HEK293 (cell line): ENCODE measurements around the gene ALPK3.

Experiments
- CTCF ChIA-PET: fragments of 350-600 bp; formaldehyde crosslinking; extraction: SDS; loops from one replicate; lab custom pipeline; 2021; ENCODE audit warnings: antibody characterized with exemption; lab: Yijun Ruan, JAX
- POLR2A ChIA-PET: fragments of 300-600 bp; formaldehyde crosslinking; extraction: SDS; loops from one replicate; lab custom pipeline; 2020; ENCODE audit warnings: antibody characterized with exemption, inconsistent platforms; lab: Yijun Ruan, JAX
- H3K27ac ChIP-seq: fragments of 200-500 bp; sonication (Bioruptor generic); 2 replicates; pipeline ENCODE4 v1.5.1; 2014; ENCODE audit warnings: low read depth, low read length, control low read depth, inconsistent platforms; ENCODE audit errors: extremely low read depth
- H3K36me3 ChIP-seq, 2 experiments: fragments of 200-500 bp in 1 of 2; sonication (Bioruptor generic) in 1 of 2; 1 replicate in 1 of 2; 2 replicates in 1 of 2; pipeline ENCODE4 v1.5.1; 2014 to 2017; ENCODE audit warnings: inconsistent platforms in 2 of 2, low read length in 2 of 2; ENCODE audit not compliant: control insufficient read depth in 2 of 2, insufficient read depth in 1 of 2
- H3K4me1 ChIP-seq: fragments of 200-500 bp; sonication (Bioruptor generic); 2 replicates; pipeline ENCODE4 v1.5.1; 2014; ENCODE audit warnings: mild to moderate bottlenecking, low read length, inconsistent platforms; ENCODE audit not compliant: control insufficient read depth, insufficient read depth
- H3K4me3 ChIP-seq: 2 replicates; pipeline ENCODE4 v1.5.1; 2011; ENCODE audit warnings: low read depth, mild to moderate bottlenecking, control low read depth, low read length, moderate library complexity
- H3K9me3 ChIP-seq: fragments of 200-500 bp; sonication (Bioruptor generic); 2 replicates; pipeline ENCODE4 v1.5.1; 2014; ENCODE audit warnings: low read depth, low read length, inconsistent platforms; ENCODE audit not compliant: control insufficient read depth, insufficient read depth
- KLF9 ChIP-seq: fragments of 450-650 bp; formaldehyde crosslinking; IDR thresholded peaks from 2 replicates; pipeline ENCODE4 v1.5.1; 2016; ENCODE audit warnings: missing biosample characterization, missing genetic modification characterization, low read depth
- RBAK ChIP-seq: fragments of 450-650 bp; formaldehyde crosslinking; IDR thresholded peaks from 2 replicates; pipeline ENCODE4 v1.5.1; 2016; ENCODE audit warnings: missing biosample characterization, missing genetic modification characterization
- SP7 ChIP-seq: fragments of 450-650 bp; formaldehyde crosslinking; IDR thresholded peaks from 2 replicates; pipeline ENCODE4 v1.5.1; 2016; ENCODE audit warnings: missing biosample characterization, missing genetic modification characterization
- TCF7L2 ChIP-seq: IDR thresholded peaks from 2 replicates; pipeline ENCODE4 v1.6.1; 2011; ENCODE audit warnings: low read depth, mild to moderate bottlenecking, inconsistent platforms, low read length, moderate library complexity, borderline replicate concordance
- ZBTB7A ChIP-seq: fragments of 450-650 bp; formaldehyde crosslinking; IDR thresholded peaks from 2 replicates; pipeline ENCODE4 v1.5.1; 2016; ENCODE audit warnings: low read depth, missing biosample characterization, missing genetic modification characterization
- ZFHX2 ChIP-seq: fragments of 450-650 bp; formaldehyde crosslinking; conservative IDR thresholded peaks from 2 replicates; pipeline ENCODE4 v1.5.1; 2016; ENCODE audit warnings: missing biosample characterization, missing genetic modification characterization
- ZNF133 ChIP-seq: fragments of 450-650 bp; formaldehyde crosslinking; IDR thresholded peaks from 2 replicates; pipeline ENCODE4 v1.5.1; 2016; ENCODE audit warnings: missing biosample characterization, missing genetic modification characterization
- ZNF184 ChIP-seq: fragments of 450-650 bp; IDR thresholded peaks from 2 replicates; pipeline ENCODE4 v1.5.1; 2018; ENCODE audit warnings: missing biosample characterization, mild to moderate bottlenecking, missing genetic modification characterization
- ZNF202 ChIP-seq: fragments of 450-650 bp; formaldehyde crosslinking; IDR thresholded peaks from 2 replicates; pipeline ENCODE4 v1.5.1; 2016; ENCODE audit warnings: missing biosample characterization, missing genetic modification characterization, borderline replicate concordance
- ZNF302 ChIP-seq: fragments of 450-650 bp; formaldehyde crosslinking; IDR thresholded peaks from 2 replicates; pipeline ENCODE4 v1.5.1; 2016; ENCODE audit warnings: missing biosample characterization, missing genetic modification characterization, low read depth
- ZNF311 ChIP-seq: fragments of 450-650 bp; formaldehyde crosslinking; IDR thresholded peaks from 2 replicates; pipeline ENCODE4 v1.5.1; 2017; ENCODE audit warnings: missing biosample characterization, missing genetic modification characterization, borderline replicate concordance
- ZNF354C ChIP-seq: fragments of 450-650 bp; formaldehyde crosslinking; IDR thresholded peaks from 2 replicates; pipeline ENCODE4 v1.5.1; 2016; ENCODE audit warnings: missing biosample characterization, missing genetic modification characterization, low read depth, borderline replicate concordance
- ZNF473 ChIP-seq: fragments of 450-650 bp; formaldehyde crosslinking; IDR thresholded peaks from 2 replicates; pipeline ENCODE4 v1.5.1; 2017; ENCODE audit warnings: missing biosample characterization, missing genetic modification characterization
- ZNF571 ChIP-seq: fragments of 450-650 bp; formaldehyde crosslinking; IDR thresholded peaks from 2 replicates; pipeline ENCODE4 v1.5.0; 2017; ENCODE audit warnings: missing biosample characterization, missing genetic modification characterization
- ZNF585B ChIP-seq: fragments of 450-650 bp; formaldehyde crosslinking; IDR thresholded peaks from 2 replicates; pipeline ENCODE4 v1.5.1; 2016; ENCODE audit warnings: missing biosample characterization, missing genetic modification characterization
- TF ChIP-seq, protein P1 (sequence below): fragments of 450-650 bp; formaldehyde crosslinking; IDR thresholded peaks from 2 replicates; pipeline ENCODE4 v1.5.1; 2017; ENCODE audit warnings: missing biosample characterization, missing genetic modification characterization
- TF ChIP-seq, protein P2 (sequence below): IDR thresholded peaks from 2 replicates; pipeline ENCODE4 v1.6.1; 2011; ENCODE audit warnings: mild to moderate bottlenecking, low read depth, low read length, borderline replicate concordance
- TF ChIP-seq, protein P3 (sequence below): fragments of 450-650 bp; IDR thresholded peaks from 2 replicates; pipeline ENCODE4 v1.5.1; 2018; ENCODE audit warnings: missing biosample characterization, missing genetic modification characterization
- TF ChIP-seq, protein P4 (sequence below): fragments of 450-650 bp; formaldehyde crosslinking; IDR thresholded peaks from 2 replicates; pipeline ENCODE4 v1.5.1; 2016; ENCODE audit warnings: missing biosample characterization, missing genetic modification characterization
- TF ChIP-seq, protein P5 (sequence below): fragments of 450-650 bp; formaldehyde crosslinking; conservative IDR thresholded peaks from 2 replicates; pipeline ENCODE4 v1.5.1; 2016; ENCODE audit warnings: low read depth, missing biosample characterization, missing genetic modification characterization
- TF ChIP-seq, protein P6 (sequence below): fragments of 450-650 bp; formaldehyde crosslinking; IDR thresholded peaks from 2 replicates; pipeline ENCODE4 v1.5.1; 2016; ENCODE audit warnings: missing biosample characterization, missing genetic modification characterization

ALPK3 gene

DNA sequence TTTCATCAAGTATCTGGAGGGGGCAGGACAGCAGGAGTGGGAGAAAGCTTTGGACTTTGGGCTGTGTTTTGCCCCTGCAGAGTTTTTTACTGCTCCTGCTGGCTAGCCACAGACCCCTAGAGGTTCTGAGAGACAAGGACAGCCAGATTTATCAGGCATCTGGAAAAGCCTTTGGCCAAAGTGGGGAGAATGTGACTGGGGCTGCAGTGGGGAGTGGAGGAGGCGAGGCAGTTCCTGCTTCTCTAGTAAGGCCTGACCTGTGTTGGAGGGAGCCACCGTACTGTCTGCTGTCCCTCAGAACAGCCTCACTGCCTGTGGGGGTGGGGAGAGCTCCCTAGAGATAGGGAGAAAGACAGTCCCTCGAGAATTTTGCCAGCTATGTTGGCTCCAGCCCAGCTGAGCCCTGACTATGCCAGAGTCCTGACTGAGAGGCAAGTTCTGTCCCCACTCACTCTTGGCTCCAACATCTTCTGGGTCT, 2.2 kb downstream of the ALPK3 start (continued):
- no peak for TF ChIP-seq RBAK (tag by site-specific recombination)

DNA sequence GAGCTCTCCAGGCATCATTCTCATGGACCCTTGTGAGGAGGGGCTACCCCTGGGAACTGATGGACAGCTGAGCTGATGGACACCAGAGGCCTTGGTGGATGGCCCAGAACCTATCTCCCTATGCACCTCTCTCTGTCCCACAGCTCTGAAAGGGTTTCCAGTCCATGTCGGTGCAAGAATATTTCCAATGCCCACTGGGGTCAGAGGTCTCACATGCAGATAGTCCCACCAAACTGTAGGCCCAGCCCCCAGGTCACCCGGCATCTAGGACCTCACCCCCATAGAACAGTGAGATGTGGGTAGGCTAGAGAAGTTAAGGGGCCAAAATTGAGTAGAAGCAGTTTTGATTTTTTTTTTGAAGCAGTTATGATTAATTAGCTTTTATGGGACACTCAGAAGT, 2.6 kb downstream of the ALPK3 start:
- ChIA-PET CTCF (interaction anchor here (0.6 to 1.2 kb wide), 8 partner anchors 9 to 221 kb away, joined by 3 to 5 read pairs (median 3); no protein-coding TSS in a partner anchor), POLR2A (interaction anchor here (0.8 to 1.5 kb wide), 2 partner anchors 11 to 166 kb away, joined by 3 read pairs; partner anchors contain the start of gene WDR73)
- peaks cover 7% of the 10 kb centered on the region; the same call in 1 of the 2 replicates for H3K4me1 ChIP-seq
- H3K9me3 ChIP-seq: no peaks in the 10 kb centered on the region
- H3K27ac ChIP-seq: no peak overlapping the region
- no peak overlapping the region for H3K4me3 ChIP-seq
- TF ChIP-seq ZNF133 (tag by site-specific recombination) (no peak), ZNF571 (tag by site-specific recombination) (no peak), TCF7L2 (no peak), ZNF585B (tag by site-specific recombination) (no peak), ZNF302 (tag by site-specific recombination) (no peak), KLF9 (no peak), ZBTB7A (tag by site-specific recombination) (no peak), ZFHX2 (tag by site-specific recombination) (no peak), ZNF184 (tag by site-specific recombination) (no peak), ZNF354C (tag by site-specific recombination) (no peak), SP7 (tag by site-specific recombination) (no peak), ZNF311 (tag by site-specific recombination) (no peak), ZNF202 (no peak), ZNF473 (tag by site-specific recombination) (no peak)
- TF ChIP-seq, protein P1, sequence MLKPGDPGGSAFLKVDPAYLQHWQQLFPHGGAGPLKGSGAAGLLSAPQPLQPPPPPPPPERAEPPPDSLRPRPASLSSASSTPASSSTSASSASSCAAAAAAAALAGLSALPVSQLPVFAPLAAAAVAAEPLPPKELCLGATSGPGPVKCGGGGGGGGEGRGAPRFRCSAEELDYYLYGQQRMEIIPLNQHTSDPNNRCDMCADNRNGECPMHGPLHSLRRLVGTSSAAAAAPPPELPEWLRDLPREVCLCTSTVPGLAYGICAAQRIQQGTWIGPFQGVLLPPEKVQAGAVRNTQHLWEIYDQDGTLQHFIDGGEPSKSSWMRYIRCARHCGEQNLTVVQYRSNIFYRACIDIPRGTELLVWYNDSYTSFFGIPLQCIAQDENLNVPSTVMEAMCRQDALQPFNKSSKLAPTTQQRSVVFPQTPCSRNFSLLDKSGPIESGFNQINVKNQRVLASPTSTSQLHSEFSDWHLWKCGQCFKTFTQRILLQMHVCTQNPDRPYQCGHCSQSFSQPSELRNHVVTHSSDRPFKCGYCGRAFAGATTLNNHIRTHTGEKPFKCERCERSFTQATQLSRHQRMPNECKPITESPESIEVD: no peak
- TF ChIP-seq, protein P2, sequence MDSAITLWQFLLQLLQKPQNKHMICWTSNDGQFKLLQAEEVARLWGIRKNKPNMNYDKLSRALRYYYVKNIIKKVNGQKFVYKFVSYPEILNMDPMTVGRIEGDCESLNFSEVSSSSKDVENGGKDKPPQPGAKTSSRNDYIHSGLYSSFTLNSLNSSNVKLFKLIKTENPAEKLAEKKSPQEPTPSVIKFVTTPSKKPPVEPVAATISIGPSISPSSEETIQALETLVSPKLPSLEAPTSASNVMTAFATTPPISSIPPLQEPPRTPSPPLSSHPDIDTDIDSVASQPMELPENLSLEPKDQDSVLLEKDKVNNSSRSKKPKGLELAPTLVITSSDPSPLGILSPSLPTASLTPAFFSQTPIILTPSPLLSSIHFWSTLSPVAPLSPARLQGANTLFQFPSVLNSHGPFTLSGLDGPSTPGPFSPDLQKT: no peak
- TF ChIP-seq, protein P3, sequence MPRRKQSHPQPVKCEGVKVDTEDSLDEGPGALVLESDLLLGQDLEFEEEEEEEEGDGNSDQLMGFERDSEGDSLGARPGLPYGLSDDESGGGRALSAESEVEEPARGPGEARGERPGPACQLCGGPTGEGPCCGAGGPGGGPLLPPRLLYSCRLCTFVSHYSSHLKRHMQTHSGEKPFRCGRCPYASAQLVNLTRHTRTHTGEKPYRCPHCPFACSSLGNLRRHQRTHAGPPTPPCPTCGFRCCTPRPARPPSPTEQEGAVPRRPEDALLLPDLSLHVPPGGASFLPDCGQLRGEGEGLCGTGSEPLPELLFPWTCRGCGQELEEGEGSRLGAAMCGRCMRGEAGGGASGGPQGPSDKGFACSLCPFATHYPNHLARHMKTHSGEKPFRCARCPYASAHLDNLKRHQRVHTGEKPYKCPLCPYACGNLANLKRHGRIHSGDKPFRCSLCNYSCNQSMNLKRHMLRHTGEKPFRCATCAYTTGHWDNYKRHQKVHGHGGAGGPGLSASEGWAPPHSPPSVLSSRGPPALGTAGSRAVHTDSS (tag by site-specific recombination): no peak
- TF ChIP-seq, protein P4, sequence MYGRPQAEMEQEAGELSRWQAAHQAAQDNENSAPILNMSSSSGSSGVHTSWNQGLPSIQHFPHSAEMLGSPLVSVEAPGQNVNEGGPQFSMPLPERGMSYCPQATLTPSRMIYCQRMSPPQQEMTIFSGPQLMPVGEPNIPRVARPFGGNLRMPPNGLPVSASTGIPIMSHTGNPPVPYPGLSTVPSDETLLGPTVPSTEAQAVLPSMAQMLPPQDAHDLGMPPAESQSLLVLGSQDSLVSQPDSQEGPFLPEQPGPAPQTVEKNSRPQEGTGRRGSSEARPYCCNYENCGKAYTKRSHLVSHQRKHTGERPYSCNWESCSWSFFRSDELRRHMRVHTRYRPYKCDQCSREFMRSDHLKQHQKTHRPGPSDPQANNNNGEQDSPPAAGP (tag by site-specific recombination): no peak
- TF ChIP-seq, protein P5, sequence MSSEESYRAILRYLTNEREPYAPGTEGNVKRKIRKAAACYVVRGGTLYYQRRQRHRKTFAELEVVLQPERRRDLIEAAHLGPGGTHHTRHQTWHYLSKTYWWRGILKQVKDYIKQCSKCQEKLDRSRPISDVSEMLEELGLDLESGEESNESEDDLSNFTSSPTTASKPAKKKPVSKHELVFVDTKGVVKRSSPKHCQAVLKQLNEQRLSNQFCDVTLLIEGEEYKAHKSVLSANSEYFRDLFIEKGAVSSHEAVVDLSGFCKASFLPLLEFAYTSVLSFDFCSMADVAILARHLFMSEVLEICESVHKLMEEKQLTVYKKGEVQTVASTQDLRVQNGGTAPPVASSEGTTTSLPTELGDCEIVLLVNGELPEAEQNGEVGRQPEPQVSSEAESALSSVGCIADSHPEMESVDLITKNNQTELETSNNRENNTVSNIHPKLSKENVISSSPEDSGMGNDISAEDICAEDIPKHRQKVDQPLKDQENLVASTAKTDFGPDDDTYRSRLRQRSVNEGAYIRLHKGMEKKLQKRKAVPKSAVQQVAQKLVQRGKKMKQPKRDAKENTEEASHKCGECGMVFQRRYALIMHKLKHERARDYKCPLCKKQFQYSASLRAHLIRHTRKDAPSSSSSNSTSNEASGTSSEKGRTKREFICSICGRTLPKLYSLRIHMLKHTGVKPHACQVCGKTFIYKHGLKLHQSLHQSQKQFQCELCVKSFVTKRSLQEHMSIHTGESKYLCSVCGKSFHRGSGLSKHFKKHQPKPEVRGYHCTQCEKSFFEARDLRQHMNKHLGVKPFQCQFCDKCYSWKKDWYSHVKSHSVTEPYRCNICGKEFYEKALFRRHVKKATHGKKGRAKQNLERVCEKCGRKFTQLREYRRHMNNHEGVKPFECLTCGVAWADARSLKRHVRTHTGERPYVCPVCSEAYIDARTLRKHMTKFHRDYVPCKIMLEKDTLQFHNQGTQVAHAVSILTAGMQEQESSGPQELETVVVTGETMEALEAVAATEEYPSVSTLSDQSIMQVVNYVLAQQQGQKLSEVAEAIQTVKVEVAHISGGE: no peak
- TF ChIP-seq, protein P6, sequence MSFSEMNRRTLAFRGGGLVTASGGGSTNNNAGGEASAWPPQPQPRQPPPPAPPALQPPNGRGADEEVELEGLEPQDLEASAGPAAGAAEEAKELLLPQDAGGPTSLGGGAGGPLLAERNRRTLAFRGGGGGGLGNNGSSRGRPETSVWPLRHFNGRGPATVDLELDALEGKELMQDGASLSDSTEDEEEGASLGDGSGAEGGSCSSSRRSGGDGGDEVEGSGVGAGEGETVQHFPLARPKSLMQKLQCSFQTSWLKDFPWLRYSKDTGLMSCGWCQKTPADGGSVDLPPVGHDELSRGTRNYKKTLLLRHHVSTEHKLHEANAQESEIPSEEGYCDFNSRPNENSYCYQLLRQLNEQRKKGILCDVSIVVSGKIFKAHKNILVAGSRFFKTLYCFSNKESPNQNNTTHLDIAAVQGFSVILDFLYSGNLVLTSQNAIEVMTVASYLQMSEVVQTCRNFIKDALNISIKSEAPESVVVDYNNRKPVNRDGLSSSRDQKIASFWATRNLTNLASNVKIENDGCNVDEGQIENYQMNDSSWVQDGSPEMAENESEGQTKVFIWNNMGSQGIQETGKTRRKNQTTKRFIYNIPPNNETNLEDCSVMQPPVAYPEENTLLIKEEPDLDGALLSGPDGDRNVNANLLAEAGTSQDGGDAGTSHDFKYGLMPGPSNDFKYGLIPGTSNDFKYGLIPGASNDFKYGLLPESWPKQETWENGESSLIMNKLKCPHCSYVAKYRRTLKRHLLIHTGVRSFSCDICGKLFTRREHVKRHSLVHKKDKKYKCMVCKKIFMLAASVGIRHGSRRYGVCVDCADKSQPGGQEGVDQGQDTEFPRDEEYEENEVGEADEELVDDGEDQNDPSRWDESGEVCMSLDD (tag by site-specific recombination): no peak
- no peaks in the 10 kb centered on the region for H3K36me3 ChIP-seq
